NCI-H460 (cell line): Measurements from ENCODE around the gene YEATS4. TPM values are rescaled to one million over a fixed set of nuclear protein-coding genes. Genes with fewer than 3 reads are reported as not detected.

Source experiments
- DNase-seq: peaks from one replicate; pipeline ENCODE4 v3.0.0-alpha.2; 2016; ENCODE audit warnings: low read depth; ENCODE audit errors: extremely low read depth
- total RNA-seq: library from RNA; depleted of rRNA; stranded (reverse); fragments of >200 nt; shearing (Covaris generic); gene quantifications from 2 replicates; pipeline ENCODE4 v1.2.3, GENCODE V29; 2014

YEATS4 gene
- total RNA-seq, 1 experiment from 2014 or later = 61.5 TPM

DNA sequence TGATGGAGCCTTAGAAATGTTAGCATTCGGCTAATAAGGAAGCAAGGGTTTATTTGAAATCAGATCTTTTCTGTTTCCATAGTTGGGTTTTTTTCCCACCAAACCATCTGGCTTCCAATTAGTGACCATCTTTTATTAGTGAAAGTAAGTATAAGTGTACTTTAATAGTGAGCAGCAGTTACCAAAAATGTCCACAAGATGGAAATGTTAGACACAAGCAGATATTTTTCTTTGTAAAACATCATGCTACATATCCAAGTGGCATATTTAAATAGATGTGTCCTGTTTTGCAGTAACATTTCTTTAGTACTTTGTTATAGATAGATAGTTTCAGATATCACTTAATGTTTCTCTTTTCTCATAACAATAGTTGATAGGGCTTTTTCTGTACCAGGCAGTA lies 28.8 kb downstream of the YEATS4 start:
- DNase-seq = peak; percentile 35

DNA sequence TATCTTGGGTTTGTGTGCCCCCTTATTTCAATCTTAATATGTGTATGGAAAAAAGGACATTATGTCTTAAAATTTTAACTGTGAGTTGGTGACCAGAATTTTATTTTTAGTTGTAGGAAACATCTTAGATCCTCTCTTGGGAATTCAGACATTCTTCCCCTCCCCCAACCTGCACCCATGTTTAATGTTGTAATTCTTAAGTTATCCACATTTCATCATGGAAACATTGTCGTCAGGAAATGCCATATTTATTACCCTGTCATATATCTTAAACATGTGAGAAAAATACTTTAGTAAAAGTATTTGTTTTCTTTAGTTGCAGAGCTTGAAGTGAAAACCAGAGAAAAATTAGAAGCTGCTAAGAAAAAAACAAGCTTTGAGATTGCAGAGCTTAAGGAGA lies 30.3 kb downstream of the YEATS4 start:
- DNase-seq = no peak

DNA sequence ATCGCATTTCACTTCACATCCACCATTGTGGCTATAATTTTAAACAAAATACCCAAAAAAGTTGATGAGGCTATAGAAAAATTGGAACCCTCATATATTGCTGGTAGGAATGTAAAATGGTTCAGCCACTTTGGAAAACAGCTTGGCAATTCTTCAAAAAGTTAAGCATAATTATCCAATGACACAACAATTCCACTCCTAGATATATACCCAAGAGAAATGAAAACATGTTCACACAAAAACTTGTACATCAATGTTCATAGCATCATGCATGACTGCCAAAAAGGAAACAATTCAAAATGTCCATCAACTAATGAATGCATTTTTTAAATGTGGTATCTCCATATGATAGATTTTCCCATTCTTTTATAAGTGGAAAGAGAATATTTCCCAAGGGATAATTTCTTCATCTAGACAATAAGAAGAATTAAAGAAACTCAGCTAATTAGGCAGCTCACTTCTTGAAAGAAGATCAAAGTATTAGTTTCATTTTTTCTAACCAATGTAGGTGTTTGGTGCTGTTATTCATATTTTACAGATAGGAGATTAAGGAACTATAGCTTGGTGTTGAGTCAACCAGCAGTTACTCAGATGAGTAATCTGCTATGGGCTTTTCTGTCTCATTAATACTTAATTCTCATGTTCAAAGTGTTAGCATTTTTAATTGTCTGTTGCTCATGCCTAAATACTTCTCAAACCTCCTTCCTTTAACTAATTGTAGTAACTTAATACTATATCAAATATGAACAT lies 32.8 kb downstream of the YEATS4 start:
- no peak for DNase-seq

DNA sequence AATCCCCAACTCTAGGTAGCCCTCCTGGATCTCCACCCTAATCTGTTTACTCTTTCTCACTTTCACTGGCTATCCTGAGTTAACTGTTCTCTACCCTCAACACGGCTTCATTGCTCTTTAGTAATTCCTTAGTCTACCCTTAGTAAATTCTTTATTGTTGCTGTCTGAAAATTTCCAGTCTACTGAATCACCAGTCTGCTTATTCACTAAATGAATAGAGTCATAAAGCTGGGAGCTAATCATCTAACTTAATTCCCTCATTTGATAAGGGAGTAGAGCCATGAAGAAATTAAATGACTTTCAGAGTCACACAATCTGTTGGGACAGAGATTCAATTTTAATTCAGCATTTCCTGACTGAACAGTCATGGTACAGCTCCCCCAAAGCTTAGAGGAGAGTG lies 36.5 kb downstream of the YEATS4 start:
- no peak for DNase-seq

DNA sequence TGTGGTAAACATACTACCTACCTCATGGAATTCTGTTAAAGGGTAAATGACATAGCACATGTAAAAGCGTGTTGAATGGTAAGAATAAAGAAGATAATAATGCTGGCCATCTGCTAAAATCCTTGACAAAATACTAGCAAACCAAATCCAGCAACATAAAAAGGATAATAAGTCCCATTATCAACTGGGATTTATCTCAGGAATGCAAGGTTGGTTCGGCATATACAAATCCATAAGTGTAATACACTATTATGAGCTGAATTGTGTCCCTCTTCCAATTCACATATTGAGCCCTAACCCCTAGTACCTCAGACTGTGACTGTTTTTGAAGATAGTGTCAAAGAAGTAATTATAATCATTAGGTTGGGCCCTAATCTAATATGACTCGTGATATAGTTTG lies 37.4 kb downstream of the YEATS4 start:
- no peak for DNase-seq

DNA sequence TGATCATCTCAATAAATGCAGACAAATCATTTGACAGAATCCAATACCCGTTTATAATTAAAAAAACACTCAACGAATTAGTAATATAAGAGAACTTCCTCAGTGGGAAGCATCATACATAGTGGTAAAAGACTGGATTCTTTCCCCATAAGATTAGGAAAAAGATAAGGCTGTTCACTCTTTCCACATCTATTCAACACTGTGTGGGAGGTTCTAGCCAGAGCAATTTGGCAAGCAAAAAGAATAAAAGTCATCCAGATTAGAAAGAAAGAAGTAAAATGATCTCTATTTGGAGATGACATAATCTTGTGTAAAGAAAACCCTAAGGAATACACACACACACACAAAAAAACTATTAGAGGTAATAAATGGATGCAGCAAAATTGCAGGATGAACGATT lies 38.4 kb downstream of the YEATS4 start:
- no peak for DNase-seq

DNA sequence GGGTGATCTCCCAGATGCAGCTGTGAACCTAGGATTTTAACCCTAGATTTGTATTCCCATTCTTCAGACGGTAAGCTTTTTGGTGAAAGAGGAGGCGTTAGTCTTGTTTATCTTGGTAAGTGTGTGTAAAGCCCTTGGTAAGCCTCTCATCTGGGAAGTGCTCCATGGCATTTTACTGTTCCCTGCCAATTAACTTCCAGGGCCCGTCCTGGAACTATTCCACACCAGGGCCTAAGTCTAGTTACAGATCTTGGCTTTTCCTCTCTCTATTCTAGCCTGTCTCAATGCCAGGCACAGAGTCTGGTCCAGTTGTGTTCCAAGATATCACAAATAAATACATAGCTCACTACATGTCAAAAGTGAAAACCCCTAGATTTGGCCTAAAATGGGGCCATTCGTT lies 42.4 kb downstream of the YEATS4 start:
- no peak for DNase-seq

DNA sequence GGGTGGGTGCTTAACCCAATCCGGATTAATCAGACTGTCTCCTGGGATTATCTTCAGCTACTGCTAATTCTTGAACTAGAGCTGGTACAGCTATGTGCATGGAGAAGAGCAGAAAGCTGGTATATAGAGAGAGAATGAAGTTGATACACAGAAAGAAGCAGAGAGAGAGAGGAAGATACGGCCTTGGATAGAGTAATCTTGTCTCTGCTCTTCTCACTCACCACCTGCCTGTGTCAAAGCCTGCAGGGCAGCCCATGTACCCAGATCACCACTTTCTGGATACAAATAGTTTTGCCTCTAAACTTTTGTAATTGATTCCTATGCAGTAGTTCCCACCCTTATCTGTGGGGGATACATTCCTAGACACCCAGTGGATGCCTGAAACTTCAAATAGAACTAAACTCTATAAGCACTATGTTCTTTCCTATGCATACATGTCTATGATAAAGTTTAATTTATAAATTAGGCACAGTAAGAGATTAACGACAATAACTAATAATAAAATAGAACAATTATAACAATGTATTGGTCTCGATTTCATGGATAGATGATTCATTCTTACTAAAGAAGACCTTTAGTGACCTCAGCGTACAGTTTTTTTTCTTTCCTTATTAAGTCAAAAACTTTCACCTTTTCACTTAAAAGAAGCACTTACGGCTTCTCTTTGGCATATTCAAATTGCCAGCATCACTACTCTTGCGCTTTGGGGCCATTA lies 45.5 kb downstream of the YEATS4 start:
- DNase-seq = no peak

DNA sequence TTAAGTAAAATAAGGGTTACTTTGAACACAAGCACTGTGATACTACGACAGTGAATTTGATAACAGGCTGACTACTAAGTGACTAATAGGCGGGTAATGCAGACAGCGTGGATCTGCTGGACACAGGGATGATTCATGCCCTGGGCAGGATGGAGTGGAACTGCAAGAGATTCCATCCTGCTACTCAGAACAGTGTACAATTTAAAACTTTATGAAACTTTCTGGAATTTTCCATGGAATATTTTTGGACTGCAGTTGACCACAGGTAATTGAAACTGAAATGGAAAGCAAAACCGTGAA lies 46.0 kb downstream of the YEATS4 start:
- DNase-seq = peak; percentile 78

DNA sequence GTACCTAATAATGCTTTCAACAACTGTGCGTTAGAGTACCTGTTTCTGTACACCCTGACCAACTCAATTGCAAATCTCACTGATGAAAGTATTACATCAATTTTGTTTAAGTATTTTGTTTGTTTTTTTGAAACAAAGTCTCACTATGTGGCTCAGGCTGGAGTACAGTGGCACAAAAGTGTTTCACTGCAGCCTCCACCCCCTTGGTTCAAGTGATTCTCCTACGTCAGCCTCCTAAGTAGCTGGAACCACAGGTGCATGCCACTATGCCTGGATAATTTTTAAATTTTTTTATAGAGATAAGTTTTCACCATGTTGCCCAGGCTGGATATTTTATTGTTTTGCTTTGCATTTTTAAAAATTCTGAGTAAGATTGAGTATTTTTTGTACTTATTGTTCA lies 46.7 kb downstream of the YEATS4 start:
- DNase-seq = no peak

DNA sequence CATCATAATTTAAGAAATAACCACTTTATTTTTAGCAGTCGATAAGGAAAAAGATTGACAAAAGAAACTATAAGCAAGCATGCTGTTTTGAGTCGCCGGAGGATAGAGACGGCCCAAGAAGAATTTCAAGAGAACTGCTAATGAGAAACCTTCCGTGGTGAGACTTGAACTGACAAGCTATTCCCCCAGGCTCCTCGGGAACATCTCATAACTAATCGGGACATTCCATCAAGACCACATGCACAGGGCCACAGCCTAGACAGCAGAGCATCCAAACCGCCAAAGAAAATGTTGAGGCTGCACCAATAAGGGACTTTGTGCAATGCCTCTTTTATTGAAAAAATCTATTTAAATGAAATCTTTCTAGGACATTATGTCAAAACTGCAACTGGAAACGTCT lies 51.0 kb downstream of the YEATS4 start:
- DNase-seq = no peak

DNA sequence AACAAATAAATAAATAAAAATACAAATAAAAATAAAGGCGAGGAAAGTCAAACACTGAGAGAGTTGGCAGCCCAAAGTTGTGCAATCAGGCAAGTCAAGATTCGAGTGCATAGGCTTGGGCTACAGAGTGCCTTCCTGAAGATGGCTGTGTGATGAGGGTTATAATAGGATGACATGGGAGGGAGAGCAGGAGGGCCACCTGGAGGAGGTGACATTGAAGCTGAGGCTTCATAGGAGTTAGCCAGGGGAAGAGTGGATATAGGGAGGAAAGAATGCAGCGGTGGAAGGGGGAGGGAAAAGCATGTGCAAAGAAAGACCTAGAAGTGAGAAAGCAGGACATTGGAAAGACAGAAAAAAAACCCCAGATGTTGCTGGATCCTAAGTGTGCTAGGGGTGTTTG lies 53.1 kb downstream of the YEATS4 start:
- DNase-seq = no peak

DNA sequence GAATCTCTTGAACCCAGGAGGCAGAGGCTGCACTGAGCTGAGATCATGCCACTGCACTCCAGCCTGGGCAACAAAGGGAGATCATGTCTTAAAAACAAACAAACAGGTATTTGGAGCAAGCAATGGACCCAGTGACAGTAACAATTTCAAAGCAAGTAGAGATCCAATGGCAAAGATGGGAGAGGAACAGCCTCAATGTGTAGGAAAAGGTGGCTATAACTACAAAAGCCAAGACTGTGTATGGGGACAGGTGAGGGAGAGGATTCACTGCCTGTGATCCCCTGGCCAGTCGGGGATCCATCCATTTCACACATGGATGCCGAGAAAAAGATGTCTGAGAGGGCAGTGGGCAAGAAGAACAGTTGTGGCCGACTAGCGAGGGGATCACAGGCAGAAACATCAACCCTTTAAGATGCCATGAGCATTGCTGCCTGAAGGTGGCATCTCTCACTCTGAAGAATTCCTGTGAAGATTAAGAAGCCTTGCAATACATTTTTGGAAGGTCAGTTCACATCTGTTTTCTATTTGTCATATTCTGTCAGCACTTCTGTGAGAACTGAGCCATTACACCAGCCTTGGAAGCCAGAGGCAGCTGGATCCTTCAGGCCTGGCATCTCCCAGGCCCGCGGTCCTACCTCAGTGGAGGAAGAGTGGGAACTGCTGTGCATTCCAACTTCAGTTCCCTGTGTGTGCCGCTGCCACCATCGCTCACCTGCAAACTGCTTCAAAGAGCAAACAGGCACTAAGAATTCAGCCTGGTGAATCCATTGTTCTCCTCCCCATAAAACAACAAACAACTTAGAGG lies 56.1 kb downstream of the YEATS4 start:
- DNase-seq = peak; percentile 55

DNA sequence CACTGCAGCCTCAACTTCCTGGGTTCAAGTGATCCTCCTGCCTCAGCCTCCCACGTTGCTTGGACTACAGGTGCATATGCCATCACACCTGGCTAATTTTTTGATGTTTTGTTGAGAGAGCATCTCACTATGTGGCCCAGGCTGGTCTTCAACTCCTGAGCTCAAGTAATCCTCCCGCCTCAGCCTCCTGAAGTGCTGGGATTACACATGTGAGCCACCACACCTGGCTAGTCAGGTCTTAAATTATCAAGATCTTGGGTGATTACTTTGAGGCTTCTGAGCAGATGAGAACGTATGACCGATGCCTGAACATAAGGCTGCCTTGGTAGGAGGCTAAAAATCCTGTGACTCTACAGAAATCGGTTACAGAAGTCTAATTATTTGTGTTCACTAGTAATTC lies 57.7 kb downstream of the YEATS4 start:
- no peak for DNase-seq

DNA sequence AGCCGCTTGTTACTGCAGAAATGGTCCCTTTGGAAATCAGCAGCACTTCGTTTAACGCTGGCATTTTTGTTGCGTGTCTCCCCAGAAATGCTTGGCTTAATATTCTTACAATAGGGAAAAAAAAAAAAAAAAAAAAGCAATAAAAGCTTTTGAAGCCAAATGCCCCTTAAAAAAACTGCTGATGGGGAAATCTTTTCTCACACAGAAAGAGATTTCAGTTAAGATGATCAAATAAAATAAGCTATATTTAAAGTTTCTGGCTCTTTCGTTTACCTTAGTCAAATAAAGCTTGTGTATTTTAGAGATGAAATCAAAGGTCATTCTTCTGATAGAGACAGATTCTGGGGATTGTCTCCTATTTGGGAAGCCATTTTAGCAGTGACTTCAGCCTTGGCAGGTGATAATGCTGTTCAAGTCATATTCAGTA lies 58.2 kb downstream of the YEATS4 start:
- DNase-seq = no peak

DNA sequence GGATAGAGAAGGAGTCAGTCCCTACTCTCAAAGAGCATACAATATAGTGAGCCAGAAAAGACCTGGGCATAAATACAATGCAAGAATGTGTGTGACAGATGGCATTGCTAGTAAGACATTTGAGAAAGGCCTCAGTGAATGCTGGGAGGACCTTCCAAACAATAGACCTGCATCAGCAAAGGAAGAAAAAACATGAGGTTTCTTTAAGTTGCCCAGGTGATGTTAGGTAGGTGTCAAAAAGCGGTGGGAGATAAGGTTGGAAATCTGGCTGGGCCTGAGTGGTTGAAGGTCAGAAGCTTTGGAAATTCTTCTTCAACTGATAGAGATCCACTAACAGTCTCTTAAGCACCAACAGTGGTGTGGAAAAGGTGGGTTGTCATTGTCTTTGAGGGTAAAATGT lies 60.2 kb downstream of the YEATS4 start:
- no peak for DNase-seq

DNA sequence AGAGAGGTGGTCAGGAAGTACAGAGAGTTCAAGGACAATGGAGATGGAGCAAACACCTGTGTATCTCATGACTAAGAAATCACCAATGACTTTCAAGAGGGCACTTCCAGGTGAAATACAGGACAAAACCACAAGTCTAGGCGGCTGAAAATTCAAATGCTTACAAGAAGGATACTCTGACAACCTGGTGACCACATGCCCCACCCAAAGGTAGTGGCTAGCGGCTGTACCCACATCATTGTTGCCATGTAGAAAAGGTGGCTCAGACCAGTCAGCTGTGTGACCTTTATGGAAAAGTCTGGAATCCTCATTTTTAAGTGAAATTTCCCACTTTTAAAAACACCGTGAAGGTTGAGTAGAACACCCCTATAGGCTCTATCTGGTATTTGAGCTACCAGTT lies 62.0 kb downstream of the YEATS4 start:
- no peak for DNase-seq

DNA sequence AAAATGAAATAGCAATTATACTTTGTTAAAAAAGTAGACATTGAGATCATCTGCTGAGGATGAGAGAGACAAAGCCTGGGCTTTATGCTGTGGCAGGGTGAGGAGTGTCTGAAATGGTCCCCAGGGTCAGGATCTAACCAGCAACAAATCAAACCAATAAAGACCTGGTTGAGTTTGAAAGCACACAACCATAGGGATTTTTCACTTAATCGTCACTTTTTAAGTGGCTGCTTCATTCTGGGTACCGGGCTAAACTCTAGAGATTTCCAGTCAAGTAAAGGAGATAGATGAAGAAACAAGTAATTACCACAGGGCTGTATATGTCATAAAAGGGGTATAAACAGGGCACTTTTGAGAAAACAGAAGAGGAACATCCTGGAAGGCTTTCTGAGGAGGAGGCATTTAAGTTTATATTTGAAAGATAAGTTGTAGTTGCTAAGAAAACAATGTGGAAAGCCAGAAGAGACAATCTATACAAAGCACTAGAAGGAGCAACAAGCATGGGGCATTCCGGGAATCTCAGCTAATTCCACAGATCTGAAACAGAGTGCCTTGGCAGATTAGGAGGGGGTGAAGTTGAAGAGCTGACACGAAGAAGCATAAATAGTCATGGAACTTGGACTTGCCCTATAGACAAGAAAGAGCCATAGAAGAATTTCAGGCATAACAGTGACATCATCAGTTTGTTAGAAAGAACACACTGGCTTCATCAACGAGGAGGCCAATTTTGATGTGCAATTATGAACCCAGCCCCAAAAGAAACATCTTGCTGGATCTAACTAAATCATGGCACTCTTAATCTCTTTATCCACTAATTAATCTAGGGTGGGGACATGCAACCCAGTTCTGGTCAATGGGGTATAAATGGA lies 63.7 kb downstream of the YEATS4 start:
- DNase-seq = no peak

DNA sequence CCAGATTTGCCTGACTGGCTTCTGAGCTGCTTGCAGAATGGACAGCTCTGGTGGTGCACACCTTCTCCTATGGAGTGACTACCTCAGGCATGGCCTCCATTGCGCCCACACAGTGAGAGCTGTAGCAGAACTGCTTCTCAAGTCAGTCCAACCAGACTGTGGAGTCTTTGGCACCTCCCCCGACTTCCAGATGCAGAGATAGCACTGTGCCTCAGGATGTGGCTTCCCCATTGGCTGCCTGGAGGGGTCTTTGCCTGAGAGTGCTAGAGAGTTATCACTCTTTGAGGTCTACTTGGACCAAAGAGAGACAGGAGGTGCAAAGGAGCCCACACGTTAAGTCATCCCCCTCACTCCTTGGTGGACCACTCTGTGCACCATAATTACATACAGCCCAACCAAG lies 65.9 kb downstream of the YEATS4 start:
- DNase-seq = no peak

DNA sequence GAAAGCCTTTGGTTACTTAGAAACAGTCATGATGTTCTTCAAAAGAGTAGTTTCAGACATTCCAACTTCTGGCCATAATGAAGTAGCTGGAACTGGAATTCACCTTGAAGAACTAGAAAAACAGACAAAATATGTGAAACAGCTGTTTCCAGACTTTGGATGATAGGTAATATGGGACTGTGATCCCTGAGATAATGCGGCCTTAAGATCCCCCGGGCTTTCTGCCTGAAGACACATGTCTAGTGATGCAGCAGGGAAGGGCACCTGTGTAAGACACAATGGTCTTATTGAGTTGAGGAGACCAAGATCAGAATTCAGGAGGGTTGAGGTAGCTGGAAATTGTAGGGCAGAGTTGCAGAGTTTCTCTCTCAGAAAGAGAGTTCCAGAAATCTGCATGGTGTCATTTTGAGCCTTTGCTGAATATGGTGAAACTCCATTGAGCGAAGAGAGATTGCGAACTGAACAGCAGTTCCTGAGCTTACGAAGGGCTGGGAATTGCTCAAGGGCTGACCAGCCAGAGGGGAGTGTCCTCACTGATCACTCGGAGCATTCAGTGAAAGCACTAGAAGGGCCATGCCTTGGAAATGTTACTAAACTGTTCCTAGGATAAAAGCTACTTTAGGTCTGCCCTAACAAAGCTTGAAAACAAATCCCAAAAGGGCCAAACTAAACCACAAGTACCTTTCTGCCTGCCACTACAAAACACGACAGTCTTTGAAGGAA lies 69.0 kb downstream of the YEATS4 start:
- DNase-seq = no peak
